Activated CD8-positive, alpha-beta memory T cell treated with anti-CD3 and anti-CD28 coated beads, Interleukin-2, amount 50 U/mL, for 4 hours (primary cell): ENCODE results near the gene RSPH6A.

Experiments used
- DNase-seq: peaks from one replicate; pipeline ENCODE4 v3.0.0-alpha.2; 2020

RSPH6A gene

DNA sequence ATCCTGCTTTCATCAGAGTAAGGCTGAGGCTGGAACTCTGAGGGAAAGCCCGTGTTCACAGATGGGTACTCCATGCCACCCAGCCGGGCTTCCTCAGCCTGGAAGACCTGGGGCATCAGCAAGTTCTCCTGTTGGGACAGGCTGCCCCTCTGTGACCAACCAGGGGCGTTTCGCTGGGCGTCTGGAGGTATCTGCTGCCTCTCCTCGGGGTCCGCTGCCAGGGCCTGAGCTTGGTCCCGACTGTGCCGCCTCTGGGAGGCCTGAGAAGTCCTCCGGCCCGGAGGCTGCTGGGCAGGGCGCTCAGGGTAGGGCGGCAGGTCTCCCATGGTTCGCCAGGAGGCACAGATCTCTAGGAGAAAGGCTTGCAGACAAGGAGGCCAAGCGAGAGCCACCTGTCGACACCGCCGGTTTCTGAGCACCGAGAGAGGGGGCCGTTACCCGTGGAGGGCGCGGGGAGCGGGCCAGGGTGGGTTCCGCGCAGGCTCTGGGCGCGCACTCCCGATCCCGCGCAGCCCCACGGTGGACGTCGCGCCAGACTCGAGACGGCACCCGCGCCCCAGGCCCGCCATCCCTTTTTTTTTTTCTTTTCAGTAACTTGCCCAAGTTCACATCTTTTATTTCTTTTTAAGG, at the start of gene RSPH6A:
Gene RSPH6A (minus strand): TSS at position 458 of the 630 bp plus-strand sequence. CDS start 132 bp downstream, at position 326.
- no peak for DNase-seq

DNA sequence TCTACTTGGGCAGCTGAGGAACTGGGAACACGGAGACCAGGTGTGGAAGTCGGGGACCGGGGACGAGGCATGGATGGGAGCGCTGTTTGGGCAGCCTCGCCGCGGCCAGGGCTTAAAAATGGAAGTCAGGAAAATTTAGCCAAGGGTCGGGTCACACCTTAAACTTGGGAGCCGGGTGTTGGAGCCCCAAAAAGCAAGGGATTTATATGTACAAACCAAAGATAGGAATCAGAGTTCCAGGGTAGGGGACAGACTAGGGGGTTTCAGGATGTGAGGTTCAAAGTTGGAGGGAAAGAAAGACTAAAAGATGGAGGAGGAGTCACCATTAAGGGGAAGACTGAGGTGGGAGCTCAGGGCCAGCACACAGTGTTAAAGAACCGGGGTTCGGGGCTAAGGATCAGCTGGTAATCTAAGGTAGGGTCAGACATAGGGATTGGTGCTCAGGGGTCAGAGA, 49.5 kb upstream of the RSPH6A start:
- no peak for DNase-seq

DNA sequence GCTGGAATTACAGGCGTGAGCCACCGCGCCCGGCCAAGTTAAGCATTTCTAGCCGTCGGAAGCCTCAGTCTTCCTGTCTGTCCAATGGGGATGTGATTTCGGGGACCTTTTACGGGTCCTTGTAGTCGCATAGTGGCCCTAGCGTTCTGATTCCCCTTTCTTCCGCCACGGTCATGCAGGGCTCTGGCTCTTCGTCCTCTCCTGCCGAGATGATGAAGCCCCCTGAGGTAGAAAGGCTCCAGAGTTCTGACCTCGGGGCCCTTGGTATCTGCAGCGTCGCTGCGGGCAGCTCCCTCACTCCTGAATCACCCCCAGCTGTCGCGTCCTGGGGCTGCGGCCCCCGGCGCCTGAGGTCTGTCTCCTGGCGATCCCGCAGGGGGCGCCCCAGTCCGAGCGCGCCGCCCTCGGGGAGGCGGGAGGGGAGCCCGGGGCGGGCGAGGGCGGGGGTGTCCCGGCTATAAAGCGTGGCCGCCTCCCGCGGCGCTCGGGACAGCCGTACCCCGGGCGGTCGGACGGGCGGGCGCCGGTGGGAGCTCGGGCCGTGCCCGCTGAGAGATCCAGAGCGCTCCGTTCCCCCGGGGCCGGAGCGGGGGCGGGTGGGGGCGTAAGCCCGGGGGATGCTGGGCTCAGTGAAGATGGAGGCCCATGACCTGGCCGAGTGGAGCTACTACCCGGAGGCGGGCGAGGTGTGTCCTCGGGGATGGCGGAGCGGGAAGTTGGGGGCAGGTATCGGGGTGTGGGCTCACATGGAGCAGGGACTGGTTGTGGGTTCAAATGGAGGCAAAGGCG, 48.9 kb upstream of the RSPH6A start, which contains the start of gene FOXA3:
Gene FOXA3 (plus strand): TSS at position 487 of the 789 bp plus-strand sequence. CDS start 131 bp downstream, at position 618.
- peak; percentile 57 for DNase-seq

DNA sequence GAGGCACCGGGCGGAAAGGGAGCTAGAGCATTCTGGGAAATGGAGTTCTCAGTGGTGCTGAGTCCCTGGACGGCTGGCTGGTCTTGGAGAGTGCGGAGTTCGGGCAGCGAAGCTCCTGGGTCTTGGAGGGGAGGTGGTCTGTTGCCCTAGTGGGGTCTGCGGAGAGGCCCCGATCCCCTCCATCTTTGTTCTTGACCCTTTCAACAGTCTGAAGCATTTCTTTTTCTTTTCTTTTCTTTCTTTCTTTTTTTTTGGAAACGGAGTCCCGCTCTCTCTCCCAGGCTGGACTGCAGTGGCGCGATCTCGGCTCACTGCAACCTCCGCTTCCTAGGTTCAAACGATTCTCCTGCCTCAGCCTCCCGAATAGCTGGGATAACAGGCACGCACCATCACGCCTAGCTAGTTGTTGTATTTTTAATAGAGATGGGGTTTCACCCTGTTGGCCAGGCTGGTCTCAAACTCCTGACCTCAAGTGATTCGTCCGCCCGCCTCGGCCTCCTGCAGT, 48.3 kb upstream of the RSPH6A start:
- no peak for DNase-seq

GRCh38 chr19:45862564-45863334, 47.6 kb upstream of the RSPH6A start, which contains the start of gene SYMPK:
Gene SYMPK (minus strand): TSS chr19:45863147. CDS start chr19:45854495, 8,652 bp downstream.
- DNase-seq, result peak; percentile 98

- no peak for DNase-seq
Measured at GRCh38 chr19:45862271-45862563, 47.1 kb upstream of the RSPH6A start.

DNA sequence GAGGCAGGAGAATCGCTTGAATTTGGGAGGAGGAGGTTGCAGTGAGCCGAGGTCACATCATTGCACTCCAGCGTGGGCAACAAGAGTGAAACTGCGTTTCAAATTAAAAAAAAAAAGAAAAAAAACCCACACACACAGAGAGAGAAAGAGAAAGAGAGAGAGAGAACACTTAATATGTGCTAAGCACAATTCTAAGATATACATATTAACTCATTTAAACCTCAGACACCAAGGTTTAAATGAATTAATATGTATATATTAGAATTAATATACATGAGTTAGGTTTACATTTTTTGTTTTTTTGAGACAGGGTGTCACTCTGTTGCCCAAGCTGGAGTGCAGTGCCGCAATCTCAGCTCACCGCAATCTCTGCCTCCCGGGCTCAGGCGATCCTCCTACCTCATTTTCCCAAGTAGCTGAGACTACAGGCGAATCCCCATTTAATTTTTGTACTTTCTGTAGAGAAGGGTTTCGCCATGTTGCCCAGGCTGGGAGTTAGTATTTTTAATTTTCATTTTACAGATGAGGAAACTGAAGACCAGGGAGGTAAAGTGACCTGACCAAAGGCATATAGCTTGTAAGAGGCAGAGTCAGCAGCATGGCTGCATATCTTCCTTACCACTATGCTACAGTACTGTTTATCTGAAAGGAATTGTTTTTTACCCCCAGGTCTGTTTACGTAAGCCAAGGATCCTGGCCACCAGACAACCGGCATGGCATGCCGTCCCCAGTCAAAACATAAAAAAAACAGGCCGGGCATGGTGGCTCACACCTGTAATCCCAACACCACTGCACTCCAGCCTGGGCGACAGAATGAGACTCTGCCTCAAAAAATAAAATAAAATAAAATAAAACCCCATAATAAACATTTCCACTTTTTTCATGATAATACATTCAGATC, 45.5 kb upstream of the RSPH6A start:
- no peak for DNase-seq

DNA sequence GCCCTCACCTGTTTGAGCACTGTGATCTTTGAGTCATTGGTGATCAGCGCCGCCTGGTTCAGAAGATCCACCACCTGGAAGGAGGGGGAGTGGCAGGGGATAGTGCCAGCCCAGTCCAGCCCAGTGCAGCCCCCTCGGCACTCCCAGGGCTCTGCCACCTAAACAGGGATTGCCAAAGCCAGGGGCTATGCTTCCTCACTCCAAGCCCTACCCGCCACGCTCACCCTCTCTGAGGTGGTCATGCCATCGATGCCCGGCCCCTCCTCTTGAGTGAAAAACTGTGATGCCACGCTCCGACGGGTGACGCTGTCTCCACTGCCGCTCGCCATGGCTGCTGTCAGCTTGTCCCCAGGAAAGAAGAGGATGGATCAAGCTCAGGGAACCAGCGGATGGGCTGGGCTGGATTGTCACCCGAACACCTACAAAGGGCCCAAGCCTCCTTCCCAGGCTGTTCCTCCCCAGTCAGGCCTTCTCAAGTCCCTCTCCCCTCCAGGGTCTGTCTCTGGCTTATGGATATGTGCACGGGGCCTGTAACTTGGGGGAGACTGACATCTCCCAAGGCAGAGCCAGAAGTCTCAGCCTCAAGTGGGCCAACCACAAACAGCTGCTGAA, 39.2 kb upstream of the RSPH6A start:
- DNase-seq, result no peak

DNA sequence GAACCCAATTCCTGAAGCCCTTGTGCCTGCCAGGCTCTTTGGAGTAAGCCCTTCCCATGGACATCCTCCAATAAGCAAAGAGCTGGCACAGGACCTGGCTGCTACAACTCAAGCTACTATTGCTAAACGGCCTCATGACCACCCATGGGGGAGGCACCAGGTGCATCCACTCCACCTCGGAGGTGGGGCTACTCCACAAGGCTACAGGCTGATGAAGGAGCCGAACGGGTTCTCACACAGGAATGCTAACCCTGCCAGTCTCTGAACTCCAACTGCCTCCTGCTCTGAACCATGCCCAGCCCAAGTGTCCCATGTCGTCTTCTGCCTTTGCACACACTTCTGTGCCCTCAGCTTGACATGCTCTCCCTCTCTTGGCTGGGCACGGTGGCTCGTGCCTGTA, 37.9 kb upstream of the RSPH6A start:
- no peak for DNase-seq

DNA sequence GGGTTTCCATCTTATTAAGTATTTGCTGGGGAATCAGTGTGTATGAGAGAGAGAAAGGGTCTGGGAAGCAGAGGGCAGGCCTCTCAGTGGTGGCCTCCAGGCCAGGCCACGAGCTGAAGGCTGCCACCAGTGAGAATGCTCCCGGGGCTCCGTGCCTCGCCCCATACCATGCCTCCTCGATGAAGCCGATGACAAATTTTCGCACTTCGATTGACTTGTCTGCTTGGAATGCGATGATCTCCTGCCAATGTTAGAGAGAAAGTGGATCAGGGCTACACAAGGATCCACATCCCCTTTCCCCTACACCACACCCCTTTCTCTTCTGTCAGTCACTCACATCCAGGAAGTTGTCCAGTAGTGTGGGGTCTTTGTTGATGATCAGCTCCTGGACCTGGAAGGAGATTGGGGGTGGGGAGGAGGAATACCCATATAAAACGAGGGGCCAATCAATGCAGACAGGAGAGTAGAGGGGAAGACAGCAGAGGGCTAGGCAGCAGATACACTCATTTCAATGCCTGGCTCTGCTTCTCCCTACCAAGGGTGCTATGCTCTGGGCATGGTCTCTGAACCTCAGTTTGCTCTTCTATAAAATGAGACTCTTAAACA, 37.1 kb upstream of the RSPH6A start:
- DNase-seq, result no peak

DNA sequence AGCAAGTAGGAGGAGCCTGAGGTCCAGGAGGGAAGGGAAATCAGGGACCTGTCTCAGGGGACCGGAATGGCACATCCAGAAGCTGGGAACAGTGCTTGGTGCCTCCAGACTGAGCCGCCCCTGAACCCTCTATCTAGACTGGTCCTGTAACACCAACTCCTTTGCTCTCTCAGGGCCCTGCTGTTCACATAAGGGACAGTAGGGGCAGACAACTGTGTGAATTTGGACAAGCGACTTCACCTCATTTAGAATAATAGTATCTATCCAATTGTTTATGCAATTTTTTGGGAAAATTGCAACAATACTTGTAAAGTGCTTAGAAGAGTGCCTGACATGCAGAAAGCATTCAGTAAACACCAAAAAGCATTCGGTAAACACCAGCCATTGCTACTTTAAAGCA, 33.8 kb upstream of the RSPH6A start:
- DNase-seq, result no peak

GRCh38 chr19:45847663-45848062, 32.6 kb upstream of the RSPH6A start:
- DNase-seq, result no peak

DNA sequence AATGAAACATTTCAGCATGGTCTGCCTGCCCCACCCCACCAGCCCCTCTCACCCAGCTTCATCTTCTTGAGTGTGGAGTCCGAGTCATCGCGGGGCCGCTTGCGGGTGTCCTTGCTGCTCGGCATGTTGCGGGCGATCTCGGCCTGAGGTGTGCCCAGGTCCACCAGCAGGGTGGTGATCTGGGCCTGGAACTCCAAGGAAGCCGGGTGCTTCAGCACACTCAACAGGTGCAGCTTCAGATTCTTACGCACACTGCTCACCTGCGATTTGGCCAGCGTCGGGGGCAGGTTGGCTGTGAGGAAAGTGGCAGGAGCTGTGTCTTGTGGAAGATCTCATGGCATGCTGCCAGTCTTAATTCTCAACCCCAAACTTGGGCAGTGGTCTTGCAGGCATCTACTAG, 27.1 kb upstream of the RSPH6A start:
- DNase-seq, result no peak

DNA sequence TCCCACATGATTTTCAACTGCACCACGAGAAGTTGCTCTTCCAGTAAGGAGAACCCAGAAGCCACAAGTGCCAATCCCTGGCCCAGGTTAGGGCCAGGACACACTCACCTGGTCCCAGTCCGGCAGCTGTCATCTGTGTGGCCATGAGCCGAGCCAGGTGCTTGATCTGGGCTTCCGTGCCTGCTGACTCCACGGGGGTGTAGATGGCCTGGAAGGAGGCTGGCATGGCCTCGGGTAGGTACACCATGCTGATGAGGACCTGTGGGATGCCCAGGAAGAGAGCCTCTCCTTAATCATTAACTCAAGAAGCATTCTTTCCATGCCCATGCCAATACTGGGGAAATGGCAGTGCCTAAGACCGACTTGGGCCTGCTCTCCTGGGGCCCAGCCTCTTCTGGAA, 19.9 kb upstream of the RSPH6A start:
- no peak for DNase-seq

DNA sequence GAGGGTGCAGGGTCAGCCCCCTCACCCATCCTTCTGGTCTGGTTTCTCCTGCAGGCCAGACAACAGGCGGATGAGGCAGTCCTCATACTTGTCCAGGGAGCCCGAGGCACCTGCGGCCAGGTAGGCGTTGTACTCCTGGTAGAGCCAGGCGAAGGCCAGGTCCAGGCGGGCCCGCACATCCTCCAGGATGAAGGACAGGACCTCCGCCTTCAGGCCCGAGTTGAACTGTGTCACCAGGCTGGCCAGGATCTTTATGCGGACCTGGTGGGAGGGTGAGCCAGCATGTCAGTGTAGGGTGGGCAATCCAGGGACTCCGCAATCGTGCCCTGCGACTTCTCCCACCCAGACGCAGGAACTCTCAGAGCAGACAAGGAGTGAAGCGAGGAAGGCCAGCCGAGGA, 13.8 kb upstream of the RSPH6A start:
- no peak for DNase-seq

- no peak for DNase-seq
Measured at GRCh38 chr19:45828523-45828922, 13.4 kb upstream of the RSPH6A start.

- DNase-seq, result no peak
Measured at GRCh38 chr19:45827459-45828093, 12.5 kb upstream of the RSPH6A start.

DNA sequence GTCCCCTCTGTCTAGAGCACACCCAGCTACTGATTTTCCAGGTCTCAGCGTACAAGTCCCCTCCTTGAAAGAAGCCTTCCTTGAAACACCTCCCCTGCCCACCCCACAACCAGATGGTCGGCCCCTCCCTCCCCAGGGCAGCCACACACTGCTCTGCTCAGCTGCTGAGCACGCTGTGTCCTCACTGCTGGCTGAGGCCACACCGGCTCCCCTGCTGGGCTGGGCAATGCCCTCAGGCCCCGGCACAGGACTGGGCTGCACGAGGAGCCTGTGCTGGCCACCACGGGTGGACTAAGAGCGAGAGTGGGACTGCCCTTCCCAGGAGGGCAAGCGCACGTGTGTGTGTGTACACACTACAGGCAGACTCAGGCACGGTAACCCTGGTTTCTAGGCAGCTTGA, 11.8 kb upstream of the RSPH6A start:
- DNase-seq, result no peak

DNA sequence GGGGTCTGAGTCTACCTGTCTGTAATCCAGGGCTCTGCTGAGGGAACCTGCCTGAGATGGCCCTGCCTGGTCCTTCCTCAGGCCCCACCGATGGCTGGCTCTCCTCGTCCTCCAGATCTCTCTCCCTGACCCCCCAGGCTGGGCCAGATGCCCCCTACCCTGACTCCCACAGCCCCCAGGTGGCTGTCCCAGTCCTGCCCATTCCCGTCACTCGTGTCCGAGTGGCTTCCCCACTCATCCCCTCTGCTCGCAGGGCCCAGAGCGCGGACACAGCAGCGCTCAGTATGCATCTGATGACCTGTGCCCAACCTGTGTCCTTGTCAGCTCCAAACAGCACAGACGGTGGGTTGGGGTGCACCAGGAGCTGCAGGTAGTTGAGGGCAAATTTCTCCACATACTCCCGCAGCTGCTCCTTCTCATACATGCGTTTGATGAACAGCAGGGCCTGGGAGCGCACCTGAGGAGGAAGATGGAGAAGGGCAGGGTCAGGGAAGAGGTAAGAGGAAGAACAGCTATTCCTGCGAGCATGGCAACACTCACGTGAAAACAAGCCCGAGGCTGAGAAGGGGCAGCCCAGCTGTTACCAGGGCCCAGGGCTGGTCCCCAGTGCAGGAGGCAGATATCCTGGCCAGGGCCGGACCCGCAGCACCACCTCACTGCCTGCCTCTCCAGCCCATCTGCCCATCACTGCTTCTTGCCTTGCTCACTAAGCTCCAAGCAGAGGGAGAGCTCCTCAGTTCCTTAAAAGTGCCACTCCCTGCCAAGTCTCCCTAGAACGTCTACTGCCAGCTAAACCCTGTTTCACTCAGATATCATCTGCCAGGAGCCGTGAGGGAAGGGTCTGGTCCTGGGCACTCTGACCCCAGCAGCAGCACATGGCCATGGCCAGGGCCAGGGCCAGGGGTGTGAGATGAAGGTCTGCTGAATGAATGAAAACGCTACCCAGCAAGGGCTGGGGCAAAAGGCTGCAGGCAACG, 11.1 kb upstream of the RSPH6A start:
- DNase-seq, result no peak

DNA sequence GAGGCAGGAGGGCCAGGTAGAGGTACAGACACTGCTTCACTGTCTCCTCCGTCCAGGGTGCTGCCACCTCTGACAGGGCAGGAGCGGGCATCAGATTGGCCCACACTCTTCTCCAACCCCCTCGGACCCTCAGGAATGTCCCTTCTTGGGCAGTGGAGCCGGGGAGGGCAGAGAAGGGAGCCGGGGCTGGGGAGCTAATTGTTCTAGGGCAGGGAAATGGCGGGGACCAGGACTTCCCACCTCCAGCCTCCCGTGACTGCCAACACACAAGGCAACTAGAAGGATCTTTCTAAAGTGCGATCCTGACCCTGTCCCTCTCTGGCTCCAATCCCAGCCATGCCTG, 10.1 kb upstream of the RSPH6A start:
- no peak for DNase-seq
